ENCODE data around the gene CDH4. TPM values are rescaled to one million over a fixed set of nuclear protein-coding genes. Genes with fewer than 3 reads are reported as not detected.

Gene CDH4
- total RNA-seq, 1 donor from 2014 or later, result 0.99 TPM

- TF ChIP-seq, protein P1, sequence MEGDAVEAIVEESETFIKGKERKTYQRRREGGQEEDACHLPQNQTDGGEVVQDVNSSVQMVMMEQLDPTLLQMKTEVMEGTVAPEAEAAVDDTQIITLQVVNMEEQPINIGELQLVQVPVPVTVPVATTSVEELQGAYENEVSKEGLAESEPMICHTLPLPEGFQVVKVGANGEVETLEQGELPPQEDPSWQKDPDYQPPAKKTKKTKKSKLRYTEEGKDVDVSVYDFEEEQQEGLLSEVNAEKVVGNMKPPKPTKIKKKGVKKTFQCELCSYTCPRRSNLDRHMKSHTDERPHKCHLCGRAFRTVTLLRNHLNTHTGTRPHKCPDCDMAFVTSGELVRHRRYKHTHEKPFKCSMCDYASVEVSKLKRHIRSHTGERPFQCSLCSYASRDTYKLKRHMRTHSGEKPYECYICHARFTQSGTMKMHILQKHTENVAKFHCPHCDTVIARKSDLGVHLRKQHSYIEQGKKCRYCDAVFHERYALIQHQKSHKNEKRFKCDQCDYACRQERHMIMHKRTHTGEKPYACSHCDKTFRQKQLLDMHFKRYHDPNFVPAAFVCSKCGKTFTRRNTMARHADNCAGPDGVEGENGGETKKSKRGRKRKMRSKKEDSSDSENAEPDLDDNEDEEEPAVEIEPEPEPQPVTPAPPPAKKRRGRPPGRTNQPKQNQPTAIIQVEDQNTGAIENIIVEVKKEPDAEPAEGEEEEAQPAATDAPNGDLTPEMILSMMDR (IDR thresholded peaks at IDR 0.05), result no peak
- DNase-seq (ENCODE audit: low spot score), result peak; percentile 47
- Mint-ChIP-seq H3K36me3 (ENCODE audit: low read depth) (no peaks in the 10 kb centered on the region), H3K4me3 (ENCODE audit: unreplicated experiment) (no peak overlapping the region), H3K27ac (ENCODE audit: unreplicated experiment) (no peak overlapping the region), H3K27me3 (ENCODE audit: low read depth) (peaks cover 13% of the 10 kb centered on the region), H3K9me3 (ENCODE audit: low read depth) (peaks cover 11% of the 10 kb centered on the region), H3K4me1 (ENCODE audit: low read depth) (no peaks in the 10 kb centered on the region)
These were observed 580.1 kb downstream of the CDH4 start for GRCh38 chr20:61832181-61832580.

DNA sequence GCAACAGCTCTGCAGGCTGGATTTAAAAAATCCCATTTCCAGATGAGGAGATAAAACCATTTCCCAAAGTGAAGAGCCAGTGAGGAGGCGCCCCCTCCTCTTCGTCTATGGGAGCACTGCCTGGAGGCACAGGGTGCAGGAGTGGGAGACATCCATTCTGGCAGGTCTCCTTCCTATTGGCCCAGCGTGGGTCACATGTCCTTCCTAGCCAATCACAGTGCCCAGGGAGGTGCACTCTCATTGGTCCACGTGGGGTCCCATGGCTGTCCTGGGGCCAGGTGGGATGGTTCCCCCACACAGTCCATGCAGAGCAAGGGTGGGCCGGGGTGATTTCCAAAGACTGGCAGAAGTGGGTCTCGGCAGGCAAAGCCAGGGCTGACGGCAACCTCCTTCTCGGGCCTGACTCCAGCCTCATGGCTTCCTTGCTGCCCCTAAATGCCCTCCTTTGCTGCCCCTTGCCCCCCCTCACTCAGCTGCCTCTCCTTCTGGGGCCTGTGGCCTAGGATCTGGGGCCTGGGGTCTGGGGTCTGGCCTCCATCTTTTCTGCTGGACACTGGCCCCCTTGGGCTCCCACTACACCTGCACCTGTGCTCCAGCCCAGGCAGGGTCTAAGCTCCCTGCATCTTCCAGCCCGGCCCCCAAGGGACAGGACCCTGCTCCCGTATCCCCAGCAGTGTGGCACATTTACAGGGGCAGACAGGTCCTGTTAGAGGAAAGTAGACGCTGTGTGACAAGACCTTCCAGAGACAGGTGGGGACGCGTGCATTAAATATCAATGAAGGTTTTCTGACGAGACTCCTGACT is 581.9 kb downstream of the CDH4 start:
- H3K4me1 Mint-ChIP-seq (ENCODE audit: low read depth), result no peaks in the 10 kb centered on the region
- peak; percentile 70 for DNase-seq (ENCODE audit: low spot score)
- no peak overlapping the region for H3K4me3 Mint-ChIP-seq (ENCODE audit: unreplicated experiment)
- H3K36me3 Mint-ChIP-seq (ENCODE audit: low read depth), result no peaks in the 10 kb centered on the region
- H3K27ac Mint-ChIP-seq (ENCODE audit: unreplicated experiment), result no peak overlapping the region
- TF ChIP-seq, protein P1 (IDR thresholded peaks at IDR 0.05), result no peak
- H3K9me3 Mint-ChIP-seq (ENCODE audit: low read depth), result no peaks in the 10 kb centered on the region
- H3K27me3 Mint-ChIP-seq (ENCODE audit: low read depth), result peaks cover 13% of the 10 kb centered on the region

DNA sequence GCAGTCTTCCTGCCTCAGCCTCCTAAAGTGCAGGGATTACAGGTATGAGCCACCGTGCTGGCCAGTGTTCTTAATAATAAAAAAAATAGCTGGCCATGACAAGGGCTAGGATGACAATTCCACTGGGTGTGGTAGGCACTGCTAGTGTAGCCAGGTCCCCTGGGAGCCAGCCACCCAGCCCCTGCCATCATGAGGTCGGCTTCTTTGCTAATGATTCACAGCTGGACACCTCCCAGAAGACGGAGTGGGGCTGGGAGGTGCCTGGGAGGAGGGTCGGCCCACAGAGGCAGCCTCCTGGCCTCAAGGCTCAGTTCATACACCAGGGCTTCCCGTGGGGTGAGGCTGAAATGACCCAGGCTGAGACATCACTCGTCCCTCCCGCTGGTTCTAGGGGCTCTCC is 583.2 kb downstream of the CDH4 start:
- Mint-ChIP-seq H3K27ac (ENCODE audit: unreplicated experiment) (no peak overlapping the region), H3K36me3 (ENCODE audit: low read depth) (no peaks in the 10 kb centered on the region), H3K27me3 (ENCODE audit: low read depth) (peaks cover 13% of the 10 kb centered on the region), H3K4me1 (ENCODE audit: low read depth) (no peaks in the 10 kb centered on the region), H3K4me3 (ENCODE audit: unreplicated experiment) (no peak overlapping the region), H3K9me3 (ENCODE audit: low read depth) (no peaks in the 10 kb centered on the region)
- peak; percentile 44 for DNase-seq (ENCODE audit: low spot score)
- TF ChIP-seq, protein P1 (IDR thresholded peaks at IDR 0.05), result no peak

DNA sequence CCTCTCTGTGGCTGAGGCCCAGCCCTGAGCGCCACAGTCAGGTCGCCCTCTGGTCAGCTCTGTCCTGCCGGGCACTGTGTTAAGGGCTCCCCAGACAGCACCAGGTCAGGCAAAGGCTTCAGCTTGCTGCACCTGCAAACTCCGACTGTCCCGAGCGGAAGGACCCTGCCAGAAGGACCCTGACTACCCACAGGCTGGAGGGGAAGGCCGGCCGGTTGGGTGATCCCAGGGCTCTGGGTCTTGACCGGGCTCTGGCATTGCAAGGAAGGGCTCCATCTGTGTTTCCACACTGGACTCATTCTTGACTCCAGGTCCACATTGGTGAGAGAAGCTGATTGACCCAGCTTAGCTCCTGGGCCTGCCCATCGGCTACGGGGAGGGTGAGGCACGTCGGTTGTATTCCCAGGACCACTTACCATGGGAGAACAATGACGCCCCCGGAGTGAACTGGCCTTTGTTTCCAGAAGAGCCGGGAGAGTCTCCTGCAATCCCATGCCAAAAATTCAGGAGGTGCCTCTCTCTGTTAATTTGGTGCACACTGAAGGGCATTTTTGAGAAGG is 583.8 kb downstream of the CDH4 start:
- no peak overlapping the region for H3K27ac Mint-ChIP-seq (ENCODE audit: unreplicated experiment)
- no peaks in the 10 kb centered on the region for H3K4me1 Mint-ChIP-seq (ENCODE audit: low read depth)
- no peak overlapping the region for H3K4me3 Mint-ChIP-seq (ENCODE audit: unreplicated experiment)
- peak; percentile 70 for DNase-seq (ENCODE audit: low spot score)
- TF ChIP-seq, protein P1 (IDR thresholded peaks at IDR 0.05), result no peak
- no peaks in the 10 kb centered on the region for H3K9me3 Mint-ChIP-seq (ENCODE audit: low read depth)
- H3K27me3 Mint-ChIP-seq (ENCODE audit: low read depth), result peaks cover 13% of the 10 kb centered on the region
- H3K36me3 Mint-ChIP-seq (ENCODE audit: low read depth), result no peaks in the 10 kb centered on the region

- no peaks in the 10 kb centered on the region for H3K36me3 Mint-ChIP-seq (ENCODE audit: low read depth)
- H3K9me3 Mint-ChIP-seq (ENCODE audit: low read depth), result no peaks in the 10 kb centered on the region
- H3K4me3 Mint-ChIP-seq (ENCODE audit: unreplicated experiment), result no peak overlapping the region
- H3K27me3 Mint-ChIP-seq (ENCODE audit: low read depth), result peaks cover 10% of the 10 kb centered on the region
- TF ChIP-seq, protein P1 (IDR thresholded peaks at IDR 0.05), result no peak
- H3K27ac Mint-ChIP-seq (ENCODE audit: unreplicated experiment), result no peak overlapping the region
- no peaks in the 10 kb centered on the region for H3K4me1 Mint-ChIP-seq (ENCODE audit: low read depth)
- peak; percentile 36 for DNase-seq (ENCODE audit: low spot score)
These were observed 585.1 kb downstream of the CDH4 start for GRCh38 chr20:61837200-61837599.
